IMR-90 (cell line): ENCODE data around the gene OR5AN1. TPM values are rescaled to one million over a fixed set of nuclear protein-coding genes. Genes with fewer than 3 reads are reported as not detected.
"Not testable (repeated sequence)": the region's sequence is repeated elsewhere in the genome, so short reads cannot be mapped to it uniquely, and the experiment has no call there.

Experiments
- ATAC-seq: fragments of 200-7000 bp; cut with Tn5 transposase; 2 replicates; pipeline ENCODE4 v1.9.1; 2020; ENCODE audit warnings: low read depth, mild to moderate bottlenecking, moderate library complexity
- BruUV-seq: library from RNA; stranded (reverse); fragments of 400-500 nt; replicated peaks from 2 replicates; lab custom pipeline; 2021; lab: Mats Ljungman, UMichigan
- CTCF ChIA-PET: fragments of 300-600 bp; formaldehyde crosslinking; extraction: SDS; loops from one replicate; lab custom pipeline; 2021; ENCODE audit warnings: antibody characterized with exemption; lab: Yijun Ruan, JAX
- POLR2A ChIA-PET: fragments of 300-600 bp; sonication (Branson Sonifier 250); formaldehyde crosslinking; loops from one replicate; lab custom pipeline; 2022; ENCODE audit warnings: antibody characterized with exemption; ENCODE audit not compliant: unreplicated experiment; lab: Charles Lee
- DNase-seq: peaks from one replicate; pipeline ENCODE4 v3.0.0; 2013
- H2AFZ ChIP-seq: replicated peaks from 2 replicates; pipeline ENCODE3; 2013; ENCODE audit warnings: low read length, mild to moderate bottlenecking; ENCODE audit not compliant: poor library complexity
- H2AK5ac ChIP-seq: 2 replicates; pipeline ENCODE4 v1.6.1; 2013; ENCODE audit warnings: low read depth, low read length, inconsistent platforms
- H2AK9ac ChIP-seq: replicated peaks from 2 replicates; pipeline ENCODE3; 2013; ENCODE audit warnings: mild to moderate bottlenecking, low read depth, low read length, moderate library complexity; ENCODE audit not compliant: poor library complexity
- H2BK120ac ChIP-seq: 2 replicates; pipeline ENCODE4 v1.6.1; 2013; ENCODE audit warnings: low read depth, low read length, inconsistent platforms
- H2BK15ac ChIP-seq: 3 replicates; pipeline ENCODE4 v1.6.1; 2013; ENCODE audit warnings: low read depth, low read length, inconsistent platforms
- H2BK20ac ChIP-seq: 2 replicates; pipeline ENCODE4 v1.6.1; 2013; ENCODE audit warnings: low read depth, mild to moderate bottlenecking, inconsistent platforms, low read length, moderate library complexity
- H2BK5ac ChIP-seq: 2 replicates; pipeline ENCODE4 v1.6.1; 2013; ENCODE audit warnings: mild to moderate bottlenecking, low read depth, low read length, inconsistent platforms; ENCODE audit not compliant: poor library complexity, severe bottlenecking
- H3K14ac ChIP-seq: replicated peaks from 2 replicates; pipeline ENCODE4 v1.6.1; 2013; ENCODE audit warnings: low read depth, low read length, inconsistent platforms
- H3K18ac ChIP-seq: 2 replicates; pipeline ENCODE4 v1.6.1; 2013; ENCODE audit warnings: low read depth, low read length, control low read depth
- H3K23ac ChIP-seq: 2 replicates; pipeline ENCODE4 v1.6.1; 2013; ENCODE audit warnings: low read depth, low read length, inconsistent platforms
- H3K27ac ChIP-seq: 2 replicates; pipeline ENCODE4 v1.5.1; 2013; ENCODE audit warnings: mild to moderate bottlenecking, control low read depth, low read length; ENCODE audit not compliant: insufficient read depth
- H3K27me3 ChIP-seq: 2 replicates; pipeline ENCODE4 v1.6.1; 2013; ENCODE audit warnings: low read length; ENCODE audit not compliant: control insufficient read depth, insufficient read depth
- H3K36me3 ChIP-seq: 2 replicates; pipeline ENCODE4 v1.6.1; 2013; ENCODE audit warnings: low read length, mixed read lengths; ENCODE audit not compliant: control insufficient read depth, insufficient read depth
- H3K4ac ChIP-seq: 2 replicates; pipeline ENCODE4 v1.6.1; 2013; ENCODE audit warnings: low read depth, low read length, inconsistent platforms
- H3K4me1 ChIP-seq: 2 replicates; pipeline ENCODE4 v1.6.1; 2013; ENCODE audit warnings: low read length, mixed read lengths; ENCODE audit not compliant: control insufficient read depth, insufficient read depth
- H3K4me2 ChIP-seq: 2 replicates; pipeline ENCODE4 v1.6.1; 2013; ENCODE audit warnings: low read depth, mild to moderate bottlenecking, control low read depth, low read length, moderate library complexity
- H3K4me3 ChIP-seq: 2 replicates; pipeline ENCODE4 v1.5.1; 2013; ENCODE audit warnings: low read depth, mild to moderate bottlenecking, control low read depth, low read length, moderate library complexity; ENCODE audit not compliant: insufficient read depth
- H3K56ac ChIP-seq: 2 replicates; pipeline ENCODE4 v1.6.1; 2013; ENCODE audit warnings: low read length, inconsistent platforms; ENCODE audit not compliant: insufficient read depth; ENCODE audit errors: extremely low read depth
- H3K79me1 ChIP-seq, 2 experiments: 2 replicates each; pipeline ENCODE4 v1.6.1; 2013; ENCODE audit warnings: low read length in 2 of 2, inconsistent platforms in 1 of 2, low read depth in 1 of 2
- H3K9ac ChIP-seq: 2 replicates; pipeline ENCODE4 v1.6.1; 2013; ENCODE audit warnings: low read depth, low read length, control low read depth
- H3K9me1 ChIP-seq: 2 replicates; pipeline ENCODE4 v1.6.1; 2013; ENCODE audit warnings: low read length, inconsistent platforms; ENCODE audit not compliant: insufficient read depth
- H3K9me3 ChIP-seq: 2 replicates; pipeline ENCODE4 v1.6.1; 2013; ENCODE audit warnings: low read length; ENCODE audit not compliant: control insufficient read depth, insufficient read depth
- H4K20me1 ChIP-seq: 2 replicates; pipeline ENCODE4 v1.6.1; 2013; ENCODE audit warnings: low read length, inconsistent platforms; ENCODE audit not compliant: insufficient read depth
- H4K5ac ChIP-seq: 2 replicates; pipeline ENCODE4 v1.6.1; 2013; ENCODE audit warnings: mild to moderate bottlenecking, low read depth, low read length, control low read depth
- H4K8ac ChIP-seq, 2 experiments: 2 replicates each; pipeline ENCODE4 v1.6.1; 2013; ENCODE audit warnings: low read depth in 2 of 2, low read length in 2 of 2, control low read depth in 1 of 2, inconsistent platforms in 1 of 2
- H4K91ac ChIP-seq: 2 replicates; pipeline ENCODE4 v1.6.1; 2013; ENCODE audit warnings: low read depth, low read length, inconsistent platforms; ENCODE audit not compliant: insufficient read depth
- RCOR1 ChIP-seq: IDR thresholded peaks from 2 replicates; pipeline ENCODE4 v1.6.1; 2012; ENCODE audit warnings: mild to moderate bottlenecking, low read length, improper control_type of control experiment; ENCODE audit not compliant: insufficient replicate concordance
- WGBS, 2 experiments: methylation state at CpG; one replicate each; pipeline versions ENCODE4 v1.1.5 to v1.1.7; 2013; ENCODE audit warnings: missing lambda C conversion rate in 2 of 2; ENCODE audit not compliant: insufficient read length in 1 of 2; ENCODE audit errors: extremely low coverage in 2 of 2; 5-methylcytosine and 5-hydroxymethylcytosine counted together
- dilution Hi-C: fragments of 300-500 bp; cut with HindIII; formaldehyde crosslinking; loops from one replicate; pipeline ENCODE4 v1.14.3; 2018; ENCODE audit warnings: low sequenced_read_pairs; ENCODE audit not compliant: unreplicated experiment
- in situ Hi-C: fragments of 300-500 bp; cut with MboI; formaldehyde crosslinking; loops from 3 replicates; pipeline ENCODE4 v1.14.3; 2019; ENCODE audit warnings: low sequenced_read_pairs, inconsistent platforms, mixed read lengths
- intact Hi-C: fragments of 100-400 bp; cut with micrococcal nuclease; formaldehyde crosslinking; loops from 2 replicates; pipeline ENCODE4 v1.10.0; 2022
- polyA plus RNA-seq, 3 experiments: library from polyadenylated mRNA; depleted of rRNA; stranded (reverse); fragments of >200 nt; gene quantifications; 2 replicates each; pipeline ENCODE4 v1.2.3, GENCODE V29; 2012; ENCODE audit warnings: low replicate concordance in 1 of 3
- total RNA-seq: library from RNA; depleted of rRNA; stranded (reverse); fragments of >200 nt; gene quantifications from 2 replicates; pipeline ENCODE4 v1.2.3, GENCODE V29; 2012

Gene OR5AN1
- total and polyA plus RNA-seq, 2 of the 4 experiments (the other 2 are of a cell fraction), result not detected

DNA sequence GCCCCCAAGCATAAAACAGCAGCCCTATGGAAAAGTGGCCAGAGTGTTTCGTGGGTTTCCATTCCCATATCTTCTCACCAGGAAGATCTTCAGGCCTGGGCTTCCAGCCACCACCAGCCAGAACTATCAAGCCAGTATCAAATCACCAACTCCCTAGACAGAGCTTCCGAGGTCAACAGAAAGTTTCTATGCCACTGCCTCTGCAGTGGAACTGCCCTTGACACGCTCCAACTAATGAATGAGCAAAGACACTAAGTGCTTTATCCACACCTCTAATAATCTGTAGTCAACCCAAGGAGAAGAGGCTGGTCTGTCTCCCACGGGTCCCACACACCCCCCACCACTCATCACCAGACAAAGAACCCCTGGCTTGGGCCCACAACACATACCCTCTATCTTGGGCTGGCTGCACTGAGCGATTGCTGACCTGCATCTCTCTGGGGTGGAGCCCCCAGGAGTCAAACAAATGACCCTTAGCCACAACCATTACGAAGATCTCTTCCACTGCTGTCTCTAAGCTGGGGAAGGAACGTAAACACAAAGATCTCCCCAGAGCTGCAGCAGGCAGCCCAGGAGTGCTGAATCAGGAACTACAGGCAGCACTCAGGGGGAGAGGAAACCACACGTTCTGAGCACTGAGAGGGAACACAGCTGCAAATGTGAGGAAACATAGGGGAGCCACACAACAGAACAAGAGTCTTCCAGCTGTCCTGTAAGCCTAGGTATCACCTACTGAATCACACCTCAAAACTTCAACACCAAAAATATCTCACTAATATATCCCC is 9.7 kb downstream of the OR5AN1 start (continued):
- TF ChIP-seq RCOR1, result no peak

- 31% methylated on average over 2 of the region's 3 CpGs; no CpG with 5 or more reads in 1 of the 2 experiments for WGBS, 2 experiments
- H3K27me3 ChIP-seq, H3K4me1 ChIP-seq, H3K27ac ChIP-seq, H3K36me3 ChIP-seq, CTCF ChIA-PET, H3K79me1 ChIP-seq, dilution Hi-C loops, in situ Hi-C loops, H3K18ac ChIP-seq, H2BK15ac ChIP-seq, H2AFZ ChIP-seq, intact Hi-C loops, H2BK20ac ChIP-seq, H3K9me3 ChIP-seq, POLR2A ChIA-PET, H3K56ac ChIP-seq, H4K20me1 ChIP-seq, H4K8ac ChIP-seq, H2AK9ac ChIP-seq, H4K5ac ChIP-seq, BruUV-seq, H3K4ac ChIP-seq, H2BK120ac ChIP-seq, H3K9ac ChIP-seq, H3K9me1 ChIP-seq, H3K23ac ChIP-seq, H3K4me2 ChIP-seq, H3K14ac ChIP-seq, H2BK5ac ChIP-seq, ATAC-seq, H2AK5ac ChIP-seq, H3K4me3 ChIP-seq, H4K91ac ChIP-seq, DNase-seq: not testable (repeated sequence)
Measured at GRCh38 chr11:59372324-59372723, 13.6 kb downstream of the OR5AN1 start.
